HG02870 (cell line): Measurements from ENCODE around the gene HOXA9.

ENCODE experiments used
- ATAC-seq: cut with Tn5 transposase; IDR thresholded peaks from one replicate; pipeline ENCODE4 v1.9.1; 2021; ENCODE audit warnings: mild to moderate bottlenecking, moderate library complexity; ENCODE audit not compliant: unreplicated experiment

Gene HOXA9

GRCh38 chr7:27201580-27202017, 36.3 kb upstream of the HOXA9 start:
- no peak for ATAC-seq

DNA sequence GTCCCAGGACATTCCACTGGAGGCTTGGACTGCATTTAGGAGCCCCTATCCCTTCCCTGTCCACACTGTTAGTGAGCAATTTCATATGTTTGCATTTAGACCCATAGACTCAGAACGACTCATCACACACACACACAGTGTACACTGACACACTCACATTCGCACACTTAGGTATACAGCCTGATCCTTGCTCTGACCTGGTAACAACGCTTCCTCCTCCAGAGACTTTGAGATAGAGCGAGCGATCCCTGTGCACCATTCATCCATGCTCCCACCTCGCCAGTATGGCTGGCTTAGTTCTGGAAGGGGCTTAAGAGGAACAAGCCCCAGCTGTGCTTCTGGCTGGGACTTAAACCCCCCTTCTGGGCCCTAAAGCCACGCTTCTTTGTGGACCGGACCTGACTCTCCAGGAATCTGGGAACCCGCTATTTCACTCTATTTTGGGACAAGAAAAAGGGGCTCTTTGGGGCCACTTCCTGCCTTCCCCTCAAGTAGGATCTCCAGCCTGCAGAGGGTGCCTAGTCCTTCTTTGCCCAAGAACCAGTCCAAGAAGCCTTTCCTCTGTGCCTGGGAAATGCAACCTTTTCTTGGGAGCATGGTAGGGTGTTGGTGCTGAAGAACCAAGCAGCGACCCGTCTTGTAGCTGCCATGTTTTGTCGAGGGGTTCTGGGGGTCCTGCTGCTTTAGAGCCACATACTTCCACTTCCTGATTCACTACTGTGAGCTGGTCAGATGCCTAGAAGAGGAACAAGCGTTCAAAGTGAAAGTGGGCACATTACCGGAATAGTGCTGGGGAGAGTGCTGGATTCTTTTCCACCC, 35.6 kb upstream of the HOXA9 start:
- no peak for ATAC-seq

GRCh38 chr7:27199849-27200760, 34.8 kb upstream of the HOXA9 start, which contains the start of gene HOXA13:
Gene HOXA13 (minus strand): TSS chr7:27200091. CDS start chr7:27200077, 14 bp downstream.
- no peak for ATAC-seq

DNA sequence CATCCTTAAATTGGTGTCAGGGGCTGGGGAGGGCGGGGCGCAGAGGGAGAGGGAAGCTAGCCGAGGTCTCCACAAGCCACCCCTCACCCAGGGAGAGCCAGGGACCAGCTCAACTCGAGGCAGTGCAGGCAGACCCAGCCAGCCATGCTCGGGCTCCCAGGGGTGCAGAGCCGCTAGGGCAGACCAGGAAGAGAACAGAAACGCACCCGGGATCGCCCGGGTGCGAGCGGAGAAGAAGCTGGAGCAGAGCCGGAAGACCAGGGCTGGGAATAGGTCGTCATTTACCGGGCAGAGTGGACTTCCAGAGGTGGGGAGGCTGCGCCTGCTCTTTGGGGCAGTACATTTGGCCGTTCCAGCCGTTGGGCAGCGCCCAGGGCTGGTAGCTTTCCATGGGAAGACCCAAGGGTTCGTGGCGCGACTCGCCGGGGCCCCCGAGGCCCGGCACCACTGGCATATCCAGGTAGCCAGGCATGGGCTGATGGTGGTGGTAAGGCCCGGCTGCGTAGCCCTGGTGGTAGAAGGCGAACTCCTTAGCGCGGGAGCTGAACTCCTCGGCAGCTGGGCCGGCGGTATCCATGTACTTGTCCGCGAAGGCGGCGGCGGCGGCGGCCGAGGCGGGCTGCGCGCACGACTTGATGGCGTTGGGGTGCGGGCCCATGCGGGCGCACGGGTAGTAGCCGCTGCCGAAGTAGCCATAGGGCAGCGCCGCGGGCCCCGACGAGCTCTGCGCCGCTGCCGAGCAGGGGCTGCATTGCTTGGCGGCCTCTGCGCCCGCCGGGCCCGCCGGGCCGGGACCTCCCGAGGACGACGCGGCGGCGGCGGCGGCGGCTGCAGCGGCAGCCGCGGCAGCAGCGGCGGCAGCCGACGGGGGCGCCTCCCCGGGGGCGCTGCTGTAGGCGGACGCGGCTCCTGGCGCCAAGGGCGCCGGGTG, 33.8 kb upstream of the HOXA9 start:
- no peak for ATAC-seq

DNA sequence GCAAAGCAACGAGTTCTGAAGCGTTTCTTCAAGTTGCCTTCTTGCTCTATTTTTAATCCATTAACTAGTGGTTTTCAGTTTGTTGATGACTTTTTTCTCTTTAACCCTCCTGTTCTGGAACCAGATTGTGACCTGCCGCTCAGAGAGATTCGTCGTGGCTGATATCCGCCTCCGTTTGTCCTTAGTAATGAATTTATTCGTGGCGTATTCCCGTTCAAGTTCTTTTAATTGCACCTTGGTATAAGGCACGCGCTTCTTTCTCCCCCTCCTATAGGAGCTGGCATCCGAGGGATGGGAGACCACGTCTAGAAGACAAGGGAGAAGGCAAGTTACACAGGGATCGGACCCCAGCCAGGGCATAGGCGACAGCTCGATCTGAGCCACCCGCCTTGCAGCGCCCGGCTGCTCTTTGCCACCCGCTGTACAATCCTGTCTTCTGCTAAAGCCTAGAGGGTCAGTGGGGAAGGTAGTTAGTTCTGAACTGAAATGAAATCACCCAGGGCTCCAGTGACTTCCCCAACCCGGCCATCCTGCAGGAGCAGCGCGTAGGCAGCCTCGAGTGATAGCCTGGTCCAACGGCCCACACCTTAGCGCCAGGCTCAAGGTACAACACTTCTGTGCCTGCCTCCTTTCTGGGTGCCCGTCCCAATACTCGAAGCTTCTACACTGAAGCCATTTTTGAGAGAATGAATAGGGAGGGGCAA, 33.0 kb upstream of the HOXA9 start:
- no peak for ATAC-seq

GRCh38 chr7:27197137-27198042, 32.1 kb upstream of the HOXA9 start:
- no peak for ATAC-seq

DNA sequence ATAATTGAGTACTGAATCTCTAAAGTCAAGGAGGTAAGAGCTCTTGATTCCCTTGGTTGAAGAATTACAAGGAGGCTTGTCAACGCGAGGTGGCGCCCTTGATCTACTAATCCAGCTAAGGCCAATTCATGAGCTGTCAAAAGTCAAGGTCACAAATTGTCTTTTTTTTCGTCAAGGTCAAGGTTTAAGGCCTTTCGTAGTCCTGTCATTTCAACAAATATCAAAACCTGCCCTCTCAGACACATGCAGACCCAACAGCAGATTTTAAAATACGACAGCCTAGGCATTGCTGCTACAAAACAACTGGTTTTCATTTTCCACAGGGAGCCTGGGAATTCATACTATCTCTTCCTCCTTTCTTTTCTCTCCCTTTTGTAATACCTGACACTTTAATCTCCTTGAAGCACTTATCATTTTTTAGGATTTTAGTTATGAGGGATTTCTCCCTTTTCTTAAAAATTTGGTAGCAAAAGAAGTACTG, 31.0 kb upstream of the HOXA9 start:
- ATAC-seq: no peak

DNA sequence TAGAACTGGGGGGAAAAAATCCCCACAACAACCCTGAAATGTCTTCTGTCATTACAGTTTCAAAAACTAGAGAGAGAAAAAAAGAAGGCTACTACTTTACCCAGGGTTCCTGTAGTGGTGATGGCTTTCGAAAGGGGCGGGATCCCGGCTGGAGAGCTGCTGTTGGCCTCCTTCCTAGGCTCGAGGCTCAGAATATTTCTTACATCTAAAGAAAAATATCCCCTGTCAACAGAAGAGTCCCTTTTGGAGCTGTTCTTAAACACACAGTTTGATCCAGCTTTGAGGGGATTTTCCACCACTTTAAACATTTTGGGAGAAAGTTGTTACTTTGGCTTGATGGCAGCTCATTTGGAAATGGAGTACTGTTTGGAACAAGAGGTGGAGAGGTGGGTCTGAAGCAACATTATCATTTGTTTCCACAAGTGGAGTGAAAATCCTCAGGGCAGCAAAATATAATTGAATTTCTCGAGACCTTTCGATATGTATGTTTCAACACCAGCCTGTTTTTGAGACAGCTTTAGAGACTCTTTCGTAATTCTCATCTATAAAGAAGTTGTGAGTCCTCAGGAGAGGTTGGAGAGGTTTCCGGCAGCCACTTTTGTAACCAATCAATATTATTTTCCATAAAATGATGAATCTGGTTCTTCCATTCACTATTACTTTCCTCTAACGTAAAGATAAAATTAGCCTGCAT, 29.5 kb upstream of the HOXA9 start:
- ATAC-seq: no peak

- ATAC-seq: no peak
These were observed 28.6 kb upstream of the HOXA9 start for GRCh38 chr7:27194002-27194352.

DNA sequence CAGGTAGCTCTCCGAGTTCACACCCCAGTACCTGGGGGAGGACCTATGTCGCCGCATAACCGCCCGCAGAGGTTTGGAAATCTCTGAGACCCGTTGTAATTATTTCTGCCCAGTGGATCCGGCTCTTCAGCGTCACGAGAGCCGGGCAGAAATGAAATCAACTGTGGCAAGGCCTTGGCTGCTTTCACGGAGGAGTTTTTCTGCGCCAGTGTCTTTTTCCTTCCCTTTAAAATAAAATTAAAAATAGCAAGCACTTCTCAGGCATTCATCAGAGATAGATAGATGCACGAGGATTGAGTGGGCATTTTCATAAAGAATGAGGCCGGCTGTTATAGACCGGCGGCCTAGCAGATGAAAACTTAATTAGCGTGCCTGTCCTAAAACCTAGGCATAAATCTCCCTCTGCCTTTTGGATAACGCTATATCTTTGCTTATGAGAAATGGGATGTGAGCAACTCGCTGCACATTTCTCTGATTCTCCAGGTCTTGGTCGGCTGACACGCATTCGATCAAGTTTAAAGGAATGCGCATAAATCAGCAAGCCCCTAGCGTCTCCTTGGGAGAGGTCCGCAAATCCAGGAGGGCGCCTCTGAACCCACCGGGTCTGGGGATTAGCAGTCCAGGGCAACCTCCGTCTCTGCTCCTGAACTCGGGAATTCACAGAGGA, 28.1 kb upstream of the HOXA9 start:
- no peak for ATAC-seq

- ATAC-seq: no peak
These were observed 27.4 kb upstream of the HOXA9 start for GRCh38 chr7:27192546-27193334.

DNA sequence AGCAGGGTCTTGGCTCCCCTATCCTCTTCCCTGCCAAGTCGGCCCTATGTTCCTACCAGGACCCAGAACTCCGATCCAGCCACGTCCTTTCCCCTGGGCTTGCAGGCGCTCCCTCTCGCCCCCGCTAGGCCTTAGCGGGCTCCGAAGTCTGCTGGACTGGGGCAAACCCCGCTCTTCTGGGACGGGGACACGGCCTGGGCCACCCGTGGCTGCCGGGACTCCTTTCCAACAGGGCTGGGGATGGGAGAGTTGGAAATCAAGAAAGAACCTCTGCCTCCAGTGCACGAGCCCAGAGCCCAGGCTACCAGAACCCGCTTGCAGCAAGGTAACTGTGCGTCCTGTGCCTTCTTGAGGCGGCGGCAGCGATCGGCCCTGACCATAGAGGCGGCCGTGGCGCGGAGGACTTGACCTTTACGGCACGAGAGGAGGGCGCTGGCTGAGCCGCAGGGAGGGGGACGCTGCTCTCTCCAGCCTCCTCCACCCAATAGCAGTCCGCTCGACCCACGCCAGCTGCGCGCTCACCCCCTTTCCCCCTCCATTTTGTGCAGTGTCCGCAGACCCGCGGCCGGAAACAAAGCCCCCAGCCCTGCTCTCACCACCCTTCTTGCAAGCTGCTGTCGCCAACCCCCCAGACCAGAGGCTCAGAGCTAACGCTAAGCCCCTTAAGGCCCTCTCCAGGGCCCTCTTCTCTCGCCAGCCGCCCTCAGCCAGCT, 26.7 kb upstream of the HOXA9 start:
- ATAC-seq: no peak

DNA sequence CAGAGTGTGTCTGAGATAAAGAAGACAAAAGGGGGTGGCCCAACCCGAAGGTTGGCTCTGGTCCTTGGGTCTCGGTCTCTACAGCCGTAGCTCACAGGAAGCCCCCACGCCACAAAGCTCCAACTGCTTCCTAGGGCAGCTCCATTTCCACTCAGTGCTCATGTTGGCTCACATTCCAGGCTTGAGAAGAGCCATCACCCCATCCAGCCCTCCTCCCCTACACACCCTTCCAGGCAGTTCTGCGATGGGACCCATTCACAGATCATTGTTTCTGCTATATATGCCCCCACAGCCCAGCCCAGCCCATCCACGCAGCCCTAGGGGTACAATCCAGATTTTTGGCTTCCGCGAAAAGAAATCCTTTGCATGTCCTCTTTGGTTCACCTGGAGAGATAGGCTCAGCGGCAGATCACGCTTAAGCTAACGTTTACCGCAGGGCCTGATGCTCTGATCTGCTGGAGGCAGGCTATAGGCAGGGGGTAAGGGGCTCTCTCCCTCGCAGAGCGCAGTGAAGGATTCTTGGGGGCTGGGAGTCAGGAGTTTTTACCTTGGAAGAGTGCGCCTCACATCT, 25.9 kb upstream of the HOXA9 start:
- no peak for ATAC-seq

DNA sequence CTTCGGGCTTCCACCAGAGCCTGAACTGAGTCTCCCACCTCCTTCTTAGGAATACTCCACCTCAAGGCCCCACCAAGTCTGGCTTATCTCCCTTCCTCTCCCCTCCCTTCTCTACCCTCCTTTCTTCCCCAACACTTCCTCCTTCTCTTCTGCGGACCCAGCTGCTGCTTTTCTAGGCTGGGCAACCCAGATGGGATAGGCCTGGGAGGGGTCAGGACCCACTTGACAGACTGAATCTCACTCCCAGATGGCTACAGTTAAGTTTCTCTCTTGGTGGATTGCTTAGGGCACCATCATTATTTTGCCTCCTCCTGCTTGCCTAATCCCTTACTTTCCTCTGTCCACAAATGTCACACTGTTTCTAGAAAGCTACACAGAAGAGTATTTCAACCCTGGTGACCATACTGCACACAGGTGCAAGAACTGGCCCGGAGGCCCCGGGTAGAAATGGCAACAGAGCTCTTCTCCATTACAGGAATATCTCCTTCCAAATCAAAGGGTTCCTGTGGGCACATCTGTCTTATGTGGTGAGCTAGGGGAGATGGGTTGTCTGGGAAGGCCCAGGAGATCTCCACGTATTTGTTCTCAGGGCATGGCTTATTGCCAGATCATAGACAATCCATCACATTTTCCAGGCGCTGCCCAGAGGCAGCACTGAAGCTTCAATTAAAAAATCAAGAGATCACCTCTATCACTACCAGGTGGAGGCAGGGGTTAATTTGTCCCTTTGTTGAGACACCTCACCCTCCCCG, 24.8 kb upstream of the HOXA9 start:
- ATAC-seq: no peak

DNA sequence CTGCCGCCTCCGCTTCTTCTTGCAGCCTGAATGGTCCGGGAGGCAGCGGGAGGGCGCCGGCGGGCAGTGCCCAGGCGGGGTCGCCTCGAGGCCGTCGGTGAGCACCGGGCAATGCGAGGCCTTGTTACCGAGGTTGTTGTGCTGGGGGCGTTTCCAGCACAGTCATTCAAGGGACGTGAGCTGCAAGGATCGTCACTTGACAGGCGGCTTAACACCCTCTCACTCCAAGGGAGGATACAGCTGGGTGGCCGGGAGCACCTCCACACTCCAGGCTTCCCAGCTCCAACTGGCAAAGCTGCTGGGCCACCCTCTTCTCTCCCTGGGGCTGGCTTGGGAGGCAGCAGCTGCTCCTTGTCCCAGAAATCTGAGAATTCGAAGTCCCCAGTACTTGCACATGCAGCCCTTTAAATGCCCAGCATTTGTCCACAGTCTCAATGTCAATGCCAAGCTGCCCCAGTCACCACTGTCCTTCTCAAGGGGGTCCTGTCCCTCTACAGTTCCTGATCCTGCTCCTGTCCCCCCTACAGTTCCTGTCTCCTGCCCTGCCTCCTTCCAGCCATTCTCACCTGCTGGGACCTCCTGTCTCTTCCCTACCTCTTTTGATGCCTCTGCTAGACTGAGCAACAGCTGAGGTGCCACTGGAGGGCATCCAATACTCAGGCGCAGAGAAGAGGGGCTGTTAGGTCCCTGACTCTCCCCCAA, 24.1 kb upstream of the HOXA9 start:
- ATAC-seq: no peak
